Endothelial cell of umbilical vein (primary cell): Measurements from ENCODE around the gene PGS1. TPM values are rescaled to one million over a fixed set of nuclear protein-coding genes. Genes with fewer than 3 reads are reported as not detected.

Experiments used
- BruUV-seq: library from RNA; stranded (reverse); fragments of 400-500 nt; replicated peaks from 2 replicates; lab custom pipeline; 2021; lab: Mats Ljungman, UMichigan
- CTCF ChIA-PET: fragments of 300-600, 350-600 bp; sonication (Branson Sonifier 250); formaldehyde crosslinking; loops from one replicate; lab custom pipeline; 2021; ENCODE audit warnings: antibody characterized with exemption, inconsistent platforms; lab: Charles Lee
- POLR2A ChIA-PET: fragments of 300-600, 350-600 bp; sonication (Branson Sonifier 250); formaldehyde crosslinking; loops from one replicate; lab custom pipeline; 2021; ENCODE audit warnings: antibody characterized with exemption, inconsistent platforms; lab: Charles Lee
- DNase-seq: peaks from one replicate; pipeline ENCODE4 v3.0.0-alpha.2; 2011; ENCODE audit warnings: low read depth, low spot score
- FAIRE-seq: peaks from 2 replicates; lab custom pipeline; 2011; peaks lifted over from hg19 to GRCh38; lab: Jason Lieb, UNC
- H2AFZ ChIP-seq: 2 replicates; pipeline ENCODE4 v1.6.0; 2012; ENCODE audit warnings: low read depth, low read length, control low read depth, inconsistent platforms
- H3K27ac ChIP-seq: 2 replicates; pipeline ENCODE4 v1.5.1; 2011; ENCODE audit warnings: low read depth, mild to moderate bottlenecking, control low read depth, low read length, moderate library complexity; ENCODE audit not compliant: insufficient read depth
- H3K27me3 ChIP-seq, 2 experiments: 2 replicates each; pipeline versions ENCODE4 v1.6.0 to v1.6.1; 2011; ENCODE audit warnings: low read length in 2 of 2, mixed read lengths in 1 of 2; ENCODE audit not compliant: control insufficient read depth in 2 of 2, insufficient read depth in 2 of 2
- H3K36me3 ChIP-seq, 2 experiments: 2 replicates in 1 of 2; 3 replicates in 1 of 2; pipeline ENCODE4 v1.5.1; 2011; ENCODE audit warnings: low read length in 2 of 2, mild to moderate bottlenecking in 1 of 2, moderate library complexity in 1 of 2; ENCODE audit not compliant: control insufficient read depth in 2 of 2, insufficient read depth in 2 of 2; ENCODE audit errors: extremely low read depth in 1 of 2
- H3K4me1 ChIP-seq: 3 replicates; pipeline ENCODE4 v1.5.1; 2011; ENCODE audit warnings: mild to moderate bottlenecking, low read length; ENCODE audit not compliant: control insufficient read depth, insufficient read depth; ENCODE audit errors: extremely low read depth
- H3K4me2 ChIP-seq: 2 replicates; pipeline ENCODE4 v1.6.1; 2011; ENCODE audit warnings: low read length, control low read depth, mixed read lengths; ENCODE audit not compliant: insufficient read depth
- H3K4me3 ChIP-seq, 3 experiments: fragments of 200-600 bp in 1 of 3; sonication (generic), shearing (Covaris generic) in 1 of 3; replicated peaks in 1 of 3; 2 replicates each; pipeline ENCODE4 v1.5.1; 2011 to 2016; ENCODE audit warnings: control low read depth in 3 of 3, low read length in 3 of 3, mild to moderate bottlenecking in 2 of 3, inconsistent platforms in 1 of 3, low read depth in 1 of 3, moderate library complexity in 1 of 3; ENCODE audit not compliant: insufficient read depth in 1 of 3
- H3K79me2 ChIP-seq: 2 replicates; pipeline ENCODE4 v1.6.0; 2012; ENCODE audit warnings: low read length, inconsistent platforms; ENCODE audit not compliant: control insufficient read depth, insufficient read depth
- H3K9ac ChIP-seq: replicated peaks from 2 replicates; pipeline ENCODE3; 2011; ENCODE audit warnings: low read length, control low read depth; ENCODE audit not compliant: insufficient read depth; ENCODE audit errors: extremely low read depth
- H3K9me1 ChIP-seq: replicated peaks from 3 replicates; pipeline ENCODE4 v1.6.0; 2011; ENCODE audit warnings: mild to moderate bottlenecking, low read length; ENCODE audit not compliant: control insufficient read depth, insufficient read depth; ENCODE audit errors: extremely low read depth
- H3K9me3 ChIP-seq: replicated peaks from 2 replicates; pipeline ENCODE4 v1.5.1; 2012; ENCODE audit warnings: low read length, inconsistent platforms; ENCODE audit not compliant: control insufficient read depth, insufficient read depth
- H4K20me1 ChIP-seq: replicated peaks from 2 replicates; pipeline ENCODE3; 2011; ENCODE audit warnings: mild to moderate bottlenecking, low read length; ENCODE audit not compliant: control insufficient read depth, insufficient read depth; ENCODE audit errors: extremely low read depth
- EZH2 ChIP-seq: IDR thresholded peaks from 2 replicates; pipeline ENCODE4 v1.6.1; 2012; ENCODE audit warnings: borderline replicate concordance, low read depth, mild to moderate bottlenecking, moderate library complexity, low read length, inconsistent platforms; ENCODE audit not compliant: severe bottlenecking
- FOS ChIP-seq: IDR thresholded peaks from 2 replicates; pipeline ENCODE4 v1.6.1; 2011; ENCODE audit warnings: mild to moderate bottlenecking, low read length, moderate library complexity, borderline replicate concordance; ENCODE audit not compliant: insufficient read depth
- GATA2 ChIP-seq: IDR thresholded peaks from 2 replicates; pipeline ENCODE4 v1.7.0; 2011; ENCODE audit warnings: low read depth, mild to moderate bottlenecking, moderate library complexity, mixed read lengths, low read length; ENCODE audit not compliant: insufficient read length, insufficient read depth
- JUN ChIP-seq: IDR thresholded peaks from 2 replicates; pipeline ENCODE4 v1.6.1; 2011; ENCODE audit warnings: borderline replicate concordance, low read depth; ENCODE audit not compliant: insufficient read length, insufficient read depth
- MYC ChIP-seq: IDR thresholded peaks from one replicate; pipeline ENCODE4 v1.6.1; 2011; ENCODE audit warnings: mild to moderate bottlenecking, low read depth, low read length
- POLR2A ChIP-seq: IDR thresholded peaks from 2 replicates; pipeline ENCODE4 v1.6.1; 2012; ENCODE audit warnings: low read depth, mild to moderate bottlenecking, control low read depth, low read length
- POLR2AphosphoS5 ChIP-seq: IDR thresholded peaks from 2 replicates; pipeline ENCODE4 v1.6.1; 2012; ENCODE audit warnings: low read depth, mild to moderate bottlenecking, control low read depth, low read length, moderate library complexity; ENCODE audit not compliant: insufficient read depth
- dilution Hi-C: fragments of 300-500 bp; cut with MboI; formaldehyde crosslinking; loops from one replicate; pipeline ENCODE4 v1.15.0; 2019; ENCODE audit warnings: low sequenced_read_pairs; ENCODE audit not compliant: extremely low pct_ligation_motif_present
- intact Hi-C: fragments of 100-400 bp; cut with micrococcal nuclease; formaldehyde crosslinking; loops from one replicate; pipeline ENCODE4 v1.10.0; 2022
- polyA plus RNA-seq, 4 experiments: library from polyadenylated mRNA; depleted of rRNA in 3 of 4; stranded (reverse) in 3 of 4; unstranded in 1 of 4; fragments of >200 nt; gene quantifications; 2 replicates each; pipeline versions ENCODE4 v1.2.1 to v1.2.3, GENCODE V29; 2011 to 2012; ENCODE audit warnings: missing spikeins in 1 of 4
- total RNA-seq: library from RNA; stranded (reverse); gene quantifications from 2 replicates; pipeline ENCODE4 v1.2.3, GENCODE V29; 2021
- TF ChIP-seq, protein P1 (sequence below), 2 donors: IDR thresholded peaks; 1 replicate in 1 of 2; 2 replicates in 1 of 2; pipeline ENCODE4 v1.5.1; 2011; ENCODE audit warnings: low read length in 2 of 2, mild to moderate bottlenecking in 2 of 2, moderate library complexity in 2 of 2, control low read depth in 1 of 2, inconsistent platforms in 1 of 2, low read depth in 1 of 2; ENCODE audit not compliant: insufficient read depth in 1 of 2; ENCODE audit errors: extremely low read depth in 1 of 2
- TF ChIP-seq, protein P2 (sequence below): IDR thresholded peaks from 2 replicates; pipeline ENCODE4 v1.6.1; 2011; ENCODE audit not compliant: insufficient read depth, insufficient read length

The PGS1 gene
- total and polyA plus RNA-seq, 2 donors (not counting 3 experiments of a cell fraction or from before 2014, with no cell fraction given): 50.8 to 66.0 TPM

DNA sequence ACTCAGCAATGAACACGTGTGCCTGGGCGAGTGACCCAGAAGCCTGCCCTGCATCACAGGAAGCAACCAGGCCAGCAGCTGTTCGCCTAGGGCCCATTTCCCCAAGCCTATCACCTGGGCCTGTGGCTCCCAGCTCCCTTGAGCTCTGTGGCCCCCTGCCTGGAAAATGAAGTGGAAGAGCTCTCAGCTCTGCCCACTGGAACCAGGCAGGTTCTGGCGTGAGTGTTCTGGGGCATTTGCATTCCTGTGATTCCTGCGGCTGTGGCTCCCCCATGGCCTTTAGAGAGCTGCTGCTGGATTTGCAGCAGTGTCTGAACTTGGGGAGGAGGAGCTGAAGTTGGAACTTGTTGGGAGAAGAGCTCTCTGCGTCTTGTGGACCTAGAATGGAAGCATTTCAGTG lies 22.8 kb downstream of the PGS1 start:
- TF ChIP-seq FOS (no peak), EZH2 (no peak), MYC (no peak), POLR2AphosphoS5 (no peak), GATA2 (no peak), JUN (no peak), POLR2A (no peak)
- TF ChIP-seq, protein P1, sequence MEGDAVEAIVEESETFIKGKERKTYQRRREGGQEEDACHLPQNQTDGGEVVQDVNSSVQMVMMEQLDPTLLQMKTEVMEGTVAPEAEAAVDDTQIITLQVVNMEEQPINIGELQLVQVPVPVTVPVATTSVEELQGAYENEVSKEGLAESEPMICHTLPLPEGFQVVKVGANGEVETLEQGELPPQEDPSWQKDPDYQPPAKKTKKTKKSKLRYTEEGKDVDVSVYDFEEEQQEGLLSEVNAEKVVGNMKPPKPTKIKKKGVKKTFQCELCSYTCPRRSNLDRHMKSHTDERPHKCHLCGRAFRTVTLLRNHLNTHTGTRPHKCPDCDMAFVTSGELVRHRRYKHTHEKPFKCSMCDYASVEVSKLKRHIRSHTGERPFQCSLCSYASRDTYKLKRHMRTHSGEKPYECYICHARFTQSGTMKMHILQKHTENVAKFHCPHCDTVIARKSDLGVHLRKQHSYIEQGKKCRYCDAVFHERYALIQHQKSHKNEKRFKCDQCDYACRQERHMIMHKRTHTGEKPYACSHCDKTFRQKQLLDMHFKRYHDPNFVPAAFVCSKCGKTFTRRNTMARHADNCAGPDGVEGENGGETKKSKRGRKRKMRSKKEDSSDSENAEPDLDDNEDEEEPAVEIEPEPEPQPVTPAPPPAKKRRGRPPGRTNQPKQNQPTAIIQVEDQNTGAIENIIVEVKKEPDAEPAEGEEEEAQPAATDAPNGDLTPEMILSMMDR (IDR thresholded peaks at IDR 0.05; ENCODE audit: extremely low read depth in 1 of 2, insufficient read depth in 1 of 2, low read depth in 1 of 2, low read length in 2 of 2): no peak
- TF ChIP-seq, protein P2, sequence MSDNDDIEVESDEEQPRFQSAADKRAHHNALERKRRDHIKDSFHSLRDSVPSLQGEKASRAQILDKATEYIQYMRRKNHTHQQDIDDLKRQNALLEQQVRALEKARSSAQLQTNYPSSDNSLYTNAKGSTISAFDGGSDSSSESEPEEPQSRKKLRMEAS: no peak
- Histone ChIP-seq H3K9me1 (no peaks in the 10 kb centered on the region), H3K9ac (no peak overlapping the region), H3K9me3 (no peaks in the 10 kb centered on the region), H3K36me3 (peaks cover 24 to 67% of the 10 kb centered on the region in 2 experiments), H3K27ac (no peak overlapping the region), H3K4me1 (no peaks in the 10 kb centered on the region), H3K79me2 (peaks cover 35% of the 10 kb centered on the region), H4K20me1 (no peaks in the 10 kb centered on the region), H3K27me3 (no peaks in the 10 kb centered on the region), H2AFZ (no peak overlapping the region), H3K4me2 (no peak overlapping the region), H3K4me3 (no peak overlapping the region)
- no peak for FAIRE-seq
- ChIA-PET CTCF (interaction anchor here (1.1 to 4.2 kb wide), 4 partner anchors 9 to 40 kb away, joined by 3 to 21 read pairs (median 4); no protein-coding TSS in a partner anchor), POLR2A (no interaction called here)
- dilution Hi-C loops: no loop called here
- BruUV-seq: no TSS peak
- no peak for DNase-seq
- intact Hi-C loops: no loop called here
